Prostate gland (tissue), 2 donors: ENCODE measurements around the gene RPSA.
"Not testable (repeated sequence)": the region's sequence is repeated elsewhere in the genome, so short reads cannot be mapped to it uniquely, and the experiment has no call there.

Experiments
- POLR2A ChIP-seq: fragments of 450-650 bp; IDR thresholded peaks from one replicate; pipeline ENCODE4 v1.6.1; 2016; ENCODE audit warnings: antibody characterized with exemption, mild to moderate bottlenecking
- POLR2AphosphoS5 ChIP-seq: sonication (generic); formaldehyde crosslinking; IDR thresholded peaks from one replicate; pipeline ENCODE4 v1.6.1; 2017; ENCODE audit warnings: antibody characterized with exemption
- TF ChIP-seq, protein P1 (sequence below), 4 experiments: fragments of 200-600 bp in 2 of 4; fragments of 450-650 bp in 2 of 4; sonication (generic) in 2 of 4; IDR thresholded peaks; 1 replicate in 3 of 4; 2 replicates in 1 of 4; pipeline ENCODE4 v1.5.1; 2016 to 2019; ENCODE audit warnings: antibody characterized with exemption in 4 of 4, mild to moderate bottlenecking in 2 of 4, moderate library complexity in 2 of 4

DNA sequence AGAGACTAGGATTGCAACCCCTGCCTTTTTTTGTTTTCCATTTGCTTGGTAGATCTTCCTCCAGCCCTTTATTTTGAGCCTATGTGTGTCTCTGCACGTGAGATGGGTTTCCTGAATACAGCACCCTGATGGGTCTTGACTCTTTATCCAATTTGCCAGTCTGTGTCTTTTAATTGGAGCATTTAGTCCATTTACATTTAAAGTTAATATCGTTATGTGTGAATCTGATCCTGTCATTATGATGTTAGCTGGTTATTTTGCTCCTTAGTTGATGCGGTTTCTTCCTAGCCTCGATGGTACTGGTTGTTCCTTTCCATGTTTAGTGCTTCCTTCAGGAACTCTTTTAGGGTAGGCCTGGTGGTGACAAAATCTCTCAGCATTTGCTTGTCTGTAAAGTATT lies 36.1 kb upstream of the RPSA start:
- TF ChIP-seq, protein P1, sequence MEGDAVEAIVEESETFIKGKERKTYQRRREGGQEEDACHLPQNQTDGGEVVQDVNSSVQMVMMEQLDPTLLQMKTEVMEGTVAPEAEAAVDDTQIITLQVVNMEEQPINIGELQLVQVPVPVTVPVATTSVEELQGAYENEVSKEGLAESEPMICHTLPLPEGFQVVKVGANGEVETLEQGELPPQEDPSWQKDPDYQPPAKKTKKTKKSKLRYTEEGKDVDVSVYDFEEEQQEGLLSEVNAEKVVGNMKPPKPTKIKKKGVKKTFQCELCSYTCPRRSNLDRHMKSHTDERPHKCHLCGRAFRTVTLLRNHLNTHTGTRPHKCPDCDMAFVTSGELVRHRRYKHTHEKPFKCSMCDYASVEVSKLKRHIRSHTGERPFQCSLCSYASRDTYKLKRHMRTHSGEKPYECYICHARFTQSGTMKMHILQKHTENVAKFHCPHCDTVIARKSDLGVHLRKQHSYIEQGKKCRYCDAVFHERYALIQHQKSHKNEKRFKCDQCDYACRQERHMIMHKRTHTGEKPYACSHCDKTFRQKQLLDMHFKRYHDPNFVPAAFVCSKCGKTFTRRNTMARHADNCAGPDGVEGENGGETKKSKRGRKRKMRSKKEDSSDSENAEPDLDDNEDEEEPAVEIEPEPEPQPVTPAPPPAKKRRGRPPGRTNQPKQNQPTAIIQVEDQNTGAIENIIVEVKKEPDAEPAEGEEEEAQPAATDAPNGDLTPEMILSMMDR (IDR thresholded peaks at IDR 0.05), result not testable (repeated sequence)
- TF ChIP-seq POLR2AphosphoS5, POLR2A: not testable (repeated sequence)
